ENCODE results near the gene PDE4D.

The PDE4D gene

GRCh38 chr5:59003124-59003523 is 890.4 kb downstream of the PDE4D start:
- ATAC-seq: no peak
- TF ChIP-seq ZFP30 (CRISPR knock-in tag; IDR thresholded peaks at IDR 0.05) (no peak), POU6F1 (CRISPR knock-in tag; IDR thresholded peaks at IDR 0.05; ENCODE audit: borderline replicate concordance, low read depth) (no peak), PPARA (CRISPR knock-in tag; IDR thresholded peaks at IDR 0.05; ENCODE audit: borderline replicate concordance) (no peak), ESRRG (CRISPR knock-in tag; IDR thresholded peaks at IDR 0.05) (no peak), ZNF8 (CRISPR knock-in tag; IDR thresholded peaks at IDR 0.05) (no peak), ISL1 (CRISPR knock-in tag; IDR thresholded peaks at IDR 0.05) (no peak), OSR1 (CRISPR knock-in tag; IDR thresholded peaks at IDR 0.05) (no peak), BACH2 (CRISPR knock-in tag; IDR thresholded peaks at IDR 0.05; ENCODE audit: borderline replicate concordance) (no peak), GLIS3 (CRISPR knock-in tag; IDR thresholded peaks at IDR 0.05) (no peak), CSDC2 (CRISPR knock-in tag; IDR thresholded peaks at IDR 0.05) (no peak), ZC3H10 (CRISPR knock-in tag; IDR thresholded peaks at IDR 0.05) (no peak), ARNTL (CRISPR knock-in tag; IDR thresholded peaks at IDR 0.05; ENCODE audit: borderline replicate concordance, low read depth) (no peak), RARB (CRISPR knock-in tag; IDR thresholded peaks at IDR 0.05) (no peak), TOX (CRISPR knock-in tag; IDR thresholded peaks at IDR 0.05; ENCODE audit: borderline replicate concordance) (no peak), TCF4 (CRISPR knock-in tag; IDR thresholded peaks at IDR 0.05; ENCODE audit: borderline replicate concordance) (no peak)
- TF ChIP-seq, protein P1, sequence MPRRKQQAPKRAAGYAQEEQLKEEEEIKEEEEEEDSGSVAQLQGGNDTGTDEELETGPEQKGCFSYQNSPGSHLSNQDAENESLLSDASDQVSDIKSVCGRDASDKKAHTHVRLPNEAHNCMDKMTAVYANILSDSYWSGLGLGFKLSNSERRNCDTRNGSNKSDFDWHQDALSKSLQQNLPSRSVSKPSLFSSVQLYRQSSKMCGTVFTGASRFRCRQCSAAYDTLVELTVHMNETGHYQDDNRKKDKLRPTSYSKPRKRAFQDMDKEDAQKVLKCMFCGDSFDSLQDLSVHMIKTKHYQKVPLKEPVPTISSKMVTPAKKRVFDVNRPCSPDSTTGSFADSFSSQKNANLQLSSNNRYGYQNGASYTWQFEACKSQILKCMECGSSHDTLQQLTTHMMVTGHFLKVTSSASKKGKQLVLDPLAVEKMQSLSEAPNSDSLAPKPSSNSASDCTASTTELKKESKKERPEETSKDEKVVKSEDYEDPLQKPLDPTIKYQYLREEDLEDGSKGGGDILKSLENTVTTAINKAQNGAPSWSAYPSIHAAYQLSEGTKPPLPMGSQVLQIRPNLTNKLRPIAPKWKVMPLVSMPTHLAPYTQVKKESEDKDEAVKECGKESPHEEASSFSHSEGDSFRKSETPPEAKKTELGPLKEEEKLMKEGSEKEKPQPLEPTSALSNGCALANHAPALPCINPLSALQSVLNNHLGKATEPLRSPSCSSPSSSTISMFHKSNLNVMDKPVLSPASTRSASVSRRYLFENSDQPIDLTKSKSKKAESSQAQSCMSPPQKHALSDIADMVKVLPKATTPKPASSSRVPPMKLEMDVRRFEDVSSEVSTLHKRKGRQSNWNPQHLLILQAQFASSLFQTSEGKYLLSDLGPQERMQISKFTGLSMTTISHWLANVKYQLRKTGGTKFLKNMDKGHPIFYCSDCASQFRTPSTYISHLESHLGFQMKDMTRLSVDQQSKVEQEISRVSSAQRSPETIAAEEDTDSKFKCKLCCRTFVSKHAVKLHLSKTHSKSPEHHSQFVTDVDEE (CRISPR knock-in tag; IDR thresholded peaks at IDR 0.05): no peak
- TF ChIP-seq, protein P2, sequence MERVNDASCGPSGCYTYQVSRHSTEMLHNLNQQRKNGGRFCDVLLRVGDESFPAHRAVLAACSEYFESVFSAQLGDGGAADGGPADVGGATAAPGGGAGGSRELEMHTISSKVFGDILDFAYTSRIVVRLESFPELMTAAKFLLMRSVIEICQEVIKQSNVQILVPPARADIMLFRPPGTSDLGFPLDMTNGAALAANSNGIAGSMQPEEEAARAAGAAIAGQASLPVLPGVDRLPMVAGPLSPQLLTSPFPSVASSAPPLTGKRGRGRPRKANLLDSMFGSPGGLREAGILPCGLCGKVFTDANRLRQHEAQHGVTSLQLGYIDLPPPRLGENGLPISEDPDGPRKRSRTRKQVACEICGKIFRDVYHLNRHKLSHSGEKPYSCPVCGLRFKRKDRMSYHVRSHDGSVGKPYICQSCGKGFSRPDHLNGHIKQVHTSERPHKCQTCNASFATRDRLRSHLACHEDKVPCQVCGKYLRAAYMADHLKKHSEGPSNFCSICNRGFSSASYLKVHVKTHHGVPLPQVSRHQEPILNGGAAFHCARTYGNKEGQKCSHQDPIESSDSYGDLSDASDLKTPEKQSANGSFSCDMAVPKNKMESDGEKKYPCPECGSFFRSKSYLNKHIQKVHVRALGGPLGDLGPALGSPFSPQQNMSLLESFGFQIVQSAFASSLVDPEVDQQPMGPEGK (CRISPR knock-in tag; IDR thresholded peaks at IDR 0.05; ENCODE audit: borderline replicate concordance): no peak
- TF ChIP-seq, protein P3, sequence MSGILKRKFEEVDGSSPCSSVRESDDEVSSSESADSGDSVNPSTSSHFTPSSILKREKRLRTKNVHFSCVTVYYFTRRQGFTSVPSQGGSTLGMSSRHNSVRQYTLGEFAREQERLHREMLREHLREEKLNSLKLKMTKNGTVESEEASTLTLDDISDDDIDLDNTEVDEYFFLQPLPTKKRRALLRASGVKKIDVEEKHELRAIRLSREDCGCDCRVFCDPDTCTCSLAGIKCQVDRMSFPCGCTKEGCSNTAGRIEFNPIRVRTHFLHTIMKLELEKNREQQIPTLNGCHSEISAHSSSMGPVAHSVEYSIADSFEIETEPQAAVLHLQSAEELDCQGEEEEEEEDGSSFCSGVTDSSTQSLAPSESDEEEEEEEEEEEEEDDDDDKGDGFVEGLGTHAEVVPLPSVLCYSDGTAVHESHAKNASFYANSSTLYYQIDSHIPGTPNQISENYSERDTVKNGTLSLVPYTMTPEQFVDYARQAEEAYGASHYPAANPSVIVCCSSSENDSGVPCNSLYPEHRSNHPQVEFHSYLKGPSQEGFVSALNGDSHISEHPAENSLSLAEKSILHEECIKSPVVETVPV (CRISPR knock-in tag; IDR thresholded peaks at IDR 0.05): no peak
- TF ChIP-seq, protein P4, sequence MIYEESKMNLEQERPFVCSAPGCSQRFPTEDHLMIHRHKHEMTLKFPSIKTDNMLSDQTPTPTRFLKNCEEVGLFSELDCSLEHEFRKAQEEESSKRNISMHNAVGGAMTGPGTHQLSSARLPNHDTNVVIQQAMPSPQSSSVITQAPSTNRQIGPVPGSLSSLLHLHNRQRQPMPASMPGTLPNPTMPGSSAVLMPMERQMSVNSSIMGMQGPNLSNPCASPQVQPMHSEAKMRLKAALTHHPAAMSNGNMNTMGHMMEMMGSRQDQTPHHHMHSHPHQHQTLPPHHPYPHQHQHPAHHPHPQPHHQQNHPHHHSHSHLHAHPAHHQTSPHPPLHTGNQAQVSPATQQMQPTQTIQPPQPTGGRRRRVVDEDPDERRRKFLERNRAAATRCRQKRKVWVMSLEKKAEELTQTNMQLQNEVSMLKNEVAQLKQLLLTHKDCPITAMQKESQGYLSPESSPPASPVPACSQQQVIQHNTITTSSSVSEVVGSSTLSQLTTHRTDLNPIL (CRISPR knock-in tag; IDR thresholded peaks at IDR 0.05; ENCODE audit: low read depth): no peak

- TF ChIP-seq SNAI2 (CRISPR knock-in tag; IDR thresholded peaks at IDR 0.05) (no peak), GLIS3 (CRISPR knock-in tag; IDR thresholded peaks at IDR 0.05) (no peak), ZFP30 (CRISPR knock-in tag; IDR thresholded peaks at IDR 0.05) (no peak), ZFP3 (CRISPR knock-in tag; IDR thresholded peaks at IDR 0.05) (no peak), TOX (CRISPR knock-in tag; IDR thresholded peaks at IDR 0.05; ENCODE audit: borderline replicate concordance) (no peak), PPARA (CRISPR knock-in tag; IDR thresholded peaks at IDR 0.05; ENCODE audit: borderline replicate concordance) (no peak), POU6F1 (CRISPR knock-in tag; IDR thresholded peaks at IDR 0.05; ENCODE audit: borderline replicate concordance, low read depth) (no peak), ZNF565 (CRISPR knock-in tag; conservative IDR thresholded peaks at IDR 0.05; ENCODE audit: low read depth) (no peak), CSDC2 (CRISPR knock-in tag; IDR thresholded peaks at IDR 0.05) (no peak), ESRRG (CRISPR knock-in tag; IDR thresholded peaks at IDR 0.05) (no peak), RARB (CRISPR knock-in tag; IDR thresholded peaks at IDR 0.05) (no peak), TCF4 (CRISPR knock-in tag; IDR thresholded peaks at IDR 0.05; ENCODE audit: borderline replicate concordance) (no peak), ZNF8 (CRISPR knock-in tag; IDR thresholded peaks at IDR 0.05) (no peak)
- TF ChIP-seq, protein P2 (CRISPR knock-in tag; IDR thresholded peaks at IDR 0.05; ENCODE audit: borderline replicate concordance): no peak
- no peak for ATAC-seq
Observed at GRCh38 chr5:59002162-59002825, 891.2 kb downstream of the PDE4D start.

All from SK-N-SH treated with all-trans-retinoic acid at 6 μM for 48 hours (cell line).